ENCODE measurements around the gene IDH3G.

DNA sequence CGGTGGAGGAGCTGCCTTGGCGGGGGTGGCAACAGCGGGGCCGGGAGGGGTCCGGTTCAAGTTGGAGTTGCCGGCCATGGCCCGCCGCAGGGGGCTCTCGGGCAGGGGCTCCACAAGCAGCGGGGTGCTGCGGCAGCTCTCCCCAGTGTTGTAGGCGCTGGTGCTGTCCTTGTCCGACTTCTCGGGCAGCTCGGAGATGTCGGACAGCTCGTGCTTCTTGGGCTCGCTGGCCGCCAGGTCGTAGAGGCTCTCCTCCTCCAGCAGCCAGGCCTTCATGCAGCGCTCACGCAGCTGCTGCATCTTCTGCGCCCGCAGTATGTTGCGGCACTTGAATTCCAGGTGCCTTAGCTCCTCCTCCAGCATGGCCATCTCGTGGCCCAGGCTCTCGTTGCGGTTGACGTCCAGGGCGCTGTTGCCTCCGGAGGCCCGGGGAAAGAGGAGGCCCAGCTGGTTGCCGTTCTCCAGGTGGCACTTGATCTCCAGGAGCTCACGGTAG, 10.0 kb upstream of the IDH3G start:
- TF ChIP-seq POLR2A (IDR thresholded peaks at IDR 0.05) (no peak), CTCF (IDR thresholded peaks at IDR 0.05) (no peak)
